ENCODE data around the gene APEX2.

- TF ChIP-seq, protein P1, sequence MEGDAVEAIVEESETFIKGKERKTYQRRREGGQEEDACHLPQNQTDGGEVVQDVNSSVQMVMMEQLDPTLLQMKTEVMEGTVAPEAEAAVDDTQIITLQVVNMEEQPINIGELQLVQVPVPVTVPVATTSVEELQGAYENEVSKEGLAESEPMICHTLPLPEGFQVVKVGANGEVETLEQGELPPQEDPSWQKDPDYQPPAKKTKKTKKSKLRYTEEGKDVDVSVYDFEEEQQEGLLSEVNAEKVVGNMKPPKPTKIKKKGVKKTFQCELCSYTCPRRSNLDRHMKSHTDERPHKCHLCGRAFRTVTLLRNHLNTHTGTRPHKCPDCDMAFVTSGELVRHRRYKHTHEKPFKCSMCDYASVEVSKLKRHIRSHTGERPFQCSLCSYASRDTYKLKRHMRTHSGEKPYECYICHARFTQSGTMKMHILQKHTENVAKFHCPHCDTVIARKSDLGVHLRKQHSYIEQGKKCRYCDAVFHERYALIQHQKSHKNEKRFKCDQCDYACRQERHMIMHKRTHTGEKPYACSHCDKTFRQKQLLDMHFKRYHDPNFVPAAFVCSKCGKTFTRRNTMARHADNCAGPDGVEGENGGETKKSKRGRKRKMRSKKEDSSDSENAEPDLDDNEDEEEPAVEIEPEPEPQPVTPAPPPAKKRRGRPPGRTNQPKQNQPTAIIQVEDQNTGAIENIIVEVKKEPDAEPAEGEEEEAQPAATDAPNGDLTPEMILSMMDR (IDR thresholded peaks at IDR 0.05; ENCODE audit: poor library complexity, severe bottlenecking): no peak
- TF ChIP-seq RAD21 (conservative IDR thresholded peaks at IDR 0.05) (no peak), POLR2AphosphoS5 (IDR thresholded peaks at IDR 0.05) (no peak), EP300 (conservative IDR thresholded peaks at IDR 0.05; ENCODE audit: poor library complexity, severe bottlenecking) (no peak)
Observed at GRCh38 chrX:54980334-54980733, 19.8 kb upstream of the APEX2 start.
